Sigmoid colon (tissue), 4 donors: Measurements from ENCODE around the gene EMILIN1.

Source experiments
- CTCF ChIP-seq, 4 experiments: fragments of 450-650 bp in 3 of 4; fragments of 200-600 bp in 1 of 4; IDR thresholded peaks; one replicate each; pipeline ENCODE4 v1.5.1; 2016 to 2019; ENCODE audit warnings: antibody characterized with exemption in 4 of 4, mild to moderate bottlenecking in 3 of 4, moderate library complexity in 2 of 4
- EP300 ChIP-seq, 4 donors: sonication (generic); formaldehyde crosslinking; IDR thresholded peaks; one replicate each; pipeline ENCODE4 v1.6.1; 2017; ENCODE audit warnings: antibody characterized with exemption in 4 of 4
- POLR2AphosphoS5 ChIP-seq, 4 donors: sonication (generic); formaldehyde crosslinking; IDR thresholded peaks; one replicate each; pipeline ENCODE4 v1.6.1; 2017; ENCODE audit warnings: antibody characterized with exemption in 4 of 4

GRCh38 chr2:27058210-27058609 lies 20.2 kb upstream of the EMILIN1 start:
- TF ChIP-seq CTCF (IDR thresholded peaks at IDR 0.05) (no peak), POLR2AphosphoS5 (IDR thresholded peaks at IDR 0.05) (no peak), EP300 (IDR thresholded peaks at IDR 0.05) (no peak)
